A673 (cell line): Measurements from ENCODE around the gene DNM1.

Source experiments
- CTCF ChIP-seq: fragments of 300-800, 200-600 bp; sonication (generic); conservative IDR thresholded peaks from 2 replicates; pipeline ENCODE4 v1.5.1; 2017; ENCODE audit warnings: low read depth, mild to moderate bottlenecking, antibody characterized with exemption, low read length, moderate library complexity, mixed read lengths
- EZH2 ChIP-seq: fragments of 200-600 bp; sonication (generic); IDR thresholded peaks from 2 replicates; pipeline ENCODE4 v1.6.1; 2017; ENCODE audit warnings: borderline replicate concordance, low read depth, mild to moderate bottlenecking, mixed read lengths, antibody characterized with exemption, low read length; ENCODE audit not compliant: poor library complexity, severe bottlenecking

DNA sequence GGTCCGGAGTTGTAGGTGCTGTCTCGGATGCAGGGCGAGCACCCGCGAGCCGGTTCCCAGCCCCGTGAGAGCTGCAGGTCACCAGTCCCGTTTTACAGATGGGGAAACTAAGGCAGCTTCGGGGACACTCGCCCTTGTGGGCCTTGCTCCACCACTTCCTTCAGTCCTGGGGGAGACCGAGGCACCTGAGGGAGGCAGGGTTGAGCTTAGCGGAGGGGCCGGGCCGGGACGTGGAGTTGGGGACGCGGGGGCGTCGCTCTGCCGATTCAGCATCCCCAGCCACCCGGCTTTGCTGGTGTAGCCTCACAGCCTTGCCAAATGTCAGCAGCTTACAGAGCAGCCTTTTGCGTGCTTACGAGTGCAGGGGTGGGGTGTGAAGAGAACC is 42.6 kb upstream of the DNM1 start:
- TF ChIP-seq CTCF (no peak), EZH2 (no peak)
